ENCODE data around the gene CMIP. TPM values are rescaled to one million over a fixed set of nuclear protein-coding genes. Genes with fewer than 3 reads are reported as not detected.

Gene CMIP
- total RNA-seq, 1 donor from 2014 or later = 6.6 TPM

GRCh38 chr16:81639348-81639747 is 194.7 kb downstream of the CMIP start:
- no peak overlapping the region for H3K4me3 ChIP-seq
- no peak overlapping the region for H3K9ac ChIP-seq
- H3K4me3 Mint-ChIP-seq = no peak overlapping the region
- H3F3A ChIP-seq (ENCODE audit: low read depth) = peaks cover 21% of the 10 kb centered on the region
- peaks cover 3% of the 10 kb centered on the region for H3K36me3 Mint-ChIP-seq
- no peak overlapping the region for H3K27ac Mint-ChIP-seq
- H3K4me1 ChIP-seq = peaks cover 54% of the 10 kb centered on the region
- peaks cover 83% of the 10 kb centered on the region for H3K4me1 Mint-ChIP-seq
- H4K20me1 ChIP-seq (ENCODE audit: low read depth) = peaks cover 75% of the 10 kb centered on the region
- peaks cover 75% of the 10 kb centered on the region for H3K79me2 ChIP-seq (ENCODE audit: low read depth)
- H3K9me3 Mint-ChIP-seq = no peaks in the 10 kb centered on the region
- DNase-seq (ENCODE audit: low spot score) = no peak
- no peak for TF ChIP-seq CTCF (IDR thresholded peaks at IDR 0.05)
- no peak for TF ChIP-seq EZH2phosphoT487 (IDR thresholded peaks at IDR 0.05)
- no peak for TF ChIP-seq EZH2 (IDR thresholded peaks at IDR 0.05)
- H2AFZ ChIP-seq (replicated peaks) = no peak overlapping the region
- H3K27me3 Mint-ChIP-seq (ENCODE audit: insufficient read depth, low read depth) = peaks cover 12% of the 10 kb centered on the region
- H3K27me3 ChIP-seq = no peaks in the 10 kb centered on the region
- H3K27ac ChIP-seq = no peak overlapping the region
- no peaks in the 10 kb centered on the region for H3K36me3 ChIP-seq
- H3K4me2 ChIP-seq = no peak overlapping the region
- H3K9me3 ChIP-seq (ENCODE audit: low read depth) = no peaks in the 10 kb centered on the region

GRCh38 chr16:81639931-81640680 is 195.5 kb downstream of the CMIP start:
- Histone ChIP-seq H3K27me3 (no peaks in the 10 kb centered on the region), H3K9me3 (ENCODE audit: low read depth) (no peaks in the 10 kb centered on the region), H3K27ac (no peak overlapping the region), H2AFZ (replicated peaks) (no peak overlapping the region), H3F3A (ENCODE audit: low read depth) (peaks cover 13% of the 10 kb centered on the region), H3K4me2 (no peak overlapping the region), H3K36me3 (no peaks in the 10 kb centered on the region), H3K4me3 (no peak overlapping the region), H3K4me1 (peaks cover 48% of the 10 kb centered on the region), H4K20me1 (ENCODE audit: low read depth) (peaks cover 75% of the 10 kb centered on the region), H3K79me2 (ENCODE audit: low read depth) (peaks cover 75% of the 10 kb centered on the region), H3K9ac (no peak overlapping the region)
- no peak for DNase-seq (ENCODE audit: low spot score)
- Mint-ChIP-seq H3K27me3 (ENCODE audit: insufficient read depth, low read depth) (peaks cover 12% of the 10 kb centered on the region), H3K27ac (no peak overlapping the region), H3K4me1 (peaks cover 83% of the 10 kb centered on the region), H3K36me3 (peaks cover 3% of the 10 kb centered on the region), H3K9me3 (no peaks in the 10 kb centered on the region), H3K4me3 (no peak overlapping the region)
- TF ChIP-seq EZH2phosphoT487 (IDR thresholded peaks at IDR 0.05) = no peak
- no peak for TF ChIP-seq EZH2 (IDR thresholded peaks at IDR 0.05)
- no peak for TF ChIP-seq CTCF (IDR thresholded peaks at IDR 0.05)

- H3K27me3 ChIP-seq = no peaks in the 10 kb centered on the region
- H3K27ac ChIP-seq = no peak overlapping the region
- DNase-seq (ENCODE audit: low spot score) = no peak
- H2AFZ ChIP-seq (replicated peaks) = no peak overlapping the region
- H3K36me3 ChIP-seq = no peaks in the 10 kb centered on the region
- H3K4me3 ChIP-seq = no peak overlapping the region
- Mint-ChIP-seq H3K9me3 (no peaks in the 10 kb centered on the region), H3K36me3 (peaks cover 3% of the 10 kb centered on the region), H3K27ac (no peak overlapping the region), H3K4me3 (no peak overlapping the region), H3K4me1 (peaks cover 83% of the 10 kb centered on the region), H3K27me3 (ENCODE audit: insufficient read depth, low read depth) (peaks cover 12% of the 10 kb centered on the region)
- H3K4me2 ChIP-seq = no peak overlapping the region
- H3F3A ChIP-seq (ENCODE audit: low read depth) = peaks cover 7% of the 10 kb centered on the region
- H4K20me1 ChIP-seq (ENCODE audit: low read depth) = peaks cover 75% of the 10 kb centered on the region
- no peaks in the 10 kb centered on the region for H3K9me3 ChIP-seq (ENCODE audit: low read depth)
- H3K9ac ChIP-seq = no peak overlapping the region
- TF ChIP-seq EZH2 (IDR thresholded peaks at IDR 0.05) (no peak), CTCF (IDR thresholded peaks at IDR 0.05) (no peak), EZH2phosphoT487 (IDR thresholded peaks at IDR 0.05) (no peak)
- peaks cover 42% of the 10 kb centered on the region for H3K4me1 ChIP-seq
- peaks cover 69% of the 10 kb centered on the region for H3K79me2 ChIP-seq (ENCODE audit: low read depth)
Measured at GRCh38 chr16:81640681-81641070, 196.1 kb downstream of the CMIP start.

All from neural progenitor cell (in vitro differentiated cells).